Measurements from ENCODE around the gene KIF6. TPM values are rescaled to one million over a fixed set of nuclear protein-coding genes. Genes with fewer than 3 reads are reported as not detected.
"Not testable (repeated sequence)": the region's sequence is repeated elsewhere in the genome, so short reads cannot be mapped to it uniquely, and the experiment has no call there.

The KIF6 gene
- total and polyA plus RNA-seq, 2 of the 8 experiments (the other 6 are each of a cell fraction or from before 2014, with no cell fraction given) = 0.53 to 0.65 TPM

- H4K5ac ChIP-seq (ENCODE audit: insufficient read length, low read depth, low read length); H2BK20ac ChIP-seq (ENCODE audit: low read length); H2BK12ac ChIP-seq (ENCODE audit: low read depth, low read length); H3K36me3 ChIP-seq (ENCODE audit: control insufficient read depth in 2 of 4, insufficient read depth in 4 of 4, low read length in 3 of 4); H3K23ac ChIP-seq (ENCODE audit: insufficient read length); H2BK5ac ChIP-seq (ENCODE audit: low read depth, low read length); H3K9ac ChIP-seq (replicated peaks in 1 of 4; ENCODE audit: extremely low read depth in 1 of 4, low read depth in 3 of 4, low read length in 3 of 4); H3K14ac ChIP-seq (ENCODE audit: insufficient read length); H3K27ac ChIP-seq (ENCODE audit: low read depth, low read length); H3K4me3 ChIP-seq (ENCODE audit: extremely low read depth in 1 of 4, insufficient read depth in 2 of 4, low read depth in 3 of 4, low read length in 4 of 4); POLR2A ChIA-PET (ENCODE audit: partially characterized antibody); CTCF ChIA-PET (ENCODE audit: partially characterized antibody); H2BK120ac ChIP-seq (replicated peaks; ENCODE audit: low read depth, low read length); DNase-seq (ENCODE audit: low read depth in 1 of 2, low spot score in 2 of 2); H3K79me1 ChIP-seq (ENCODE audit: low read depth, low read length); H4K8ac ChIP-seq (ENCODE audit: extremely low read depth, insufficient read depth, low read length); H4K20me1 ChIP-seq (replicated peaks in 1 of 2; ENCODE audit: control insufficient read depth in 1 of 2, insufficient read depth in 2 of 2, low read length in 2 of 2); H3K56ac ChIP-seq (replicated peaks; ENCODE audit: insufficient read length, low read depth, low read length); H3K4ac ChIP-seq (replicated peaks; ENCODE audit: insufficient read length, low read depth, low read length); H3K18ac ChIP-seq (ENCODE audit: extremely low read depth, low read length); H2BK15ac ChIP-seq (ENCODE audit: low read length); H3K27me3 ChIP-seq (replicated peaks in 1 of 4; ENCODE audit: control insufficient read depth in 3 of 4, extremely low read depth in 1 of 4, insufficient read depth in 3 of 4, low read length in 3 of 4); H3K23me2 ChIP-seq (ENCODE audit: low read depth, low read length); H3K4me2 ChIP-seq (ENCODE audit: insufficient read depth in 1 of 2, low read depth in 2 of 2, low read length in 2 of 2); H3K4me1 ChIP-seq (replicated peaks in 1 of 4; ENCODE audit: control insufficient read depth in 3 of 4, insufficient read depth in 4 of 4, low read length in 3 of 4); H3K9me3 ChIP-seq (ENCODE audit: insufficient read depth in 2 of 2, low read depth in 1 of 2, low read length in 1 of 2); H4K91ac ChIP-seq (replicated peaks; ENCODE audit: insufficient read length, low read length); H2AK5ac ChIP-seq (ENCODE audit: low read depth, low read length); FAIRE-seq; H3K79me2 ChIP-seq (ENCODE audit: control insufficient read depth in 1 of 2, insufficient read depth in 2 of 2, low read length in 2 of 2); H2AFZ ChIP-seq (ENCODE audit: low read length): not testable (repeated sequence)
- WGBS, 2 experiments (ENCODE audit: extremely low coverage in 1 of 2, insufficient coverage in 1 of 2, insufficient read length in 1 of 2, insufficient replicate concordance in 2 of 2, low coverage in 1 of 2, low lambda C conversion rate in 2 of 2, missing lambda C conversion rate in 1 of 2) = 93% methylated on average over 3 of the region's 3 CpGs; no CpG with 5 or more reads in 1 of the 2 experiments
These were observed 222.7 kb downstream of the KIF6 start for GRCh38 chr6:39502362-39502955.

Data from H1 (cell line).